SK-N-SH (cell line): ENCODE results near the gene ZNF136. TPM values are rescaled to one million over a fixed set of nuclear protein-coding genes. Genes with fewer than 3 reads are reported as not detected.
A peak's percentile ranks its signal among the peaks of the same experiment; 100 is the strongest.

Experiments used
- CTCF ChIA-PET: fragments of 300-600, 350-600 bp; formaldehyde crosslinking; extraction: SDS; loops from one replicate; lab custom pipeline; 2021; lab: Yijun Ruan, JAX
- POLR2A ChIA-PET: fragments of 350-600 bp; sonication (Branson Sonifier 250); formaldehyde crosslinking; extraction: SDS; loops from one replicate; lab custom pipeline; 2020; ENCODE audit warnings: antibody characterized with exemption, inconsistent platforms; lab: Yijun Ruan, JAX
- DNase-seq: peaks from one replicate; pipeline ENCODE4 v3.0.0; 2012
- H2AFZ ChIP-seq: fragments of 200-600 bp; sonication (generic); 2 replicates; pipeline ENCODE4 v1.8.1; 2016; ENCODE audit warnings: antibody characterized with exemption, mild to moderate bottlenecking, low read depth
- H3F3A ChIP-seq: fragments of 200-600 bp; sonication (generic); replicated peaks from 2 replicates; pipeline ENCODE3; 2016; ENCODE audit warnings: antibody characterized with exemption, mild to moderate bottlenecking; ENCODE audit not compliant: insufficient read depth
- H3K27ac ChIP-seq, 2 experiments: fragments of 200-500 bp in 1 of 2; fragments of 200-600 bp in 1 of 2; sonication (Bioruptor generic) in 1 of 2; sonication (generic), shearing (Covaris generic) in 1 of 2; 2 replicates each; pipeline versions ENCODE4 v1.5.1 to v1.6.1; 2014 to 2016; ENCODE audit warnings: low read depth in 2 of 2, inconsistent platforms in 1 of 2, low read length in 1 of 2, mild to moderate bottlenecking in 1 of 2, mixed read lengths in 1 of 2
- H3K27me3 ChIP-seq: fragments of 200-600 bp; sonication (generic), shearing (Covaris generic); 2 replicates; pipeline ENCODE4 v1.6.1; 2016; ENCODE audit warnings: mixed run types; ENCODE audit not compliant: insufficient read depth
- H3K36me3 ChIP-seq, 2 experiments: fragments of 200-500 bp in 1 of 2; fragments of 200-600 bp in 1 of 2; sonication (Bioruptor generic) in 1 of 2; sonication (generic) in 1 of 2; replicated peaks in 1 of 2; 2 replicates each; pipeline versions ENCODE3 to v1.5.1; 2014 to 2016; ENCODE audit warnings: low read length in 1 of 2, mild to moderate bottlenecking in 1 of 2; ENCODE audit not compliant: insufficient read depth in 2 of 2, control insufficient read depth in 1 of 2
- H3K4me1 ChIP-seq, 2 experiments: fragments of 200-500 bp in 1 of 2; fragments of 200-600 bp in 1 of 2; sonication (Bioruptor generic) in 1 of 2; sonication (generic), shearing (Covaris generic) in 1 of 2; 2 replicates each; pipeline versions ENCODE4 v1.5.1 to v1.6.1; 2014 to 2016; ENCODE audit warnings: low read depth in 1 of 2, low read length in 1 of 2, mixed run types in 1 of 2; ENCODE audit not compliant: insufficient read depth in 2 of 2, control insufficient read depth in 1 of 2
- H3K4me2 ChIP-seq: fragments of 200-600 bp; sonication (generic), shearing (Covaris generic); 2 replicates; pipeline ENCODE4 v1.6.1; 2017; ENCODE audit warnings: mixed run types
- H3K4me3 ChIP-seq, 2 experiments: fragments of 200-500 bp in 1 of 2; fragments of 200-600 bp in 1 of 2; sonication (Bioruptor generic) in 1 of 2; sonication (generic), shearing (Covaris generic) in 1 of 2; 2 replicates each; pipeline versions ENCODE4 v1.5.1 to v1.8.1; 2014 to 2016; ENCODE audit warnings: low read depth in 2 of 2, inconsistent platforms in 1 of 2, low read length in 1 of 2, mild to moderate bottlenecking in 1 of 2, mixed read lengths in 1 of 2, moderate library complexity in 1 of 2
- H3K79me2 ChIP-seq: fragments of 200-600 bp; sonication (generic); 2 replicates; pipeline ENCODE4 v1.8.1; 2017; ENCODE audit warnings: mild to moderate bottlenecking; ENCODE audit not compliant: insufficient read depth
- H3K9ac ChIP-seq: fragments of 200-600 bp; sonication (generic); 2 replicates; pipeline ENCODE4 v1.6.1; 2017; ENCODE audit warnings: mixed run types
- H3K9me2 ChIP-seq: fragments of 200-600 bp; sonication (generic); 2 replicates; pipeline ENCODE4 v1.6.1; 2017; ENCODE audit warnings: mixed run types
- H3K9me3 ChIP-seq: fragments of 200-600 bp; sonication (generic); 2 replicates; pipeline ENCODE4 v1.6.1; 2017; ENCODE audit warnings: mixed run types, mild to moderate bottlenecking, moderate library complexity
- H4K20me1 ChIP-seq: fragments of 200-600 bp; sonication (generic); 2 replicates; pipeline ENCODE4 v1.6.1; 2017; ENCODE audit warnings: mild to moderate bottlenecking, mixed run types; ENCODE audit not compliant: insufficient read depth
- CHD2 ChIP-seq: fragments of 150-350 bp; IDR thresholded peaks from 2 replicates; pipeline ENCODE4 v1.6.1; 2018; ENCODE audit warnings: low read length; ENCODE audit not compliant: partially characterized antibody
- EZH2phosphoT487 ChIP-seq: fragments of 200-600 bp; sonication (generic); IDR thresholded peaks from 2 replicates; pipeline ENCODE4 v1.6.1; 2017; ENCODE audit warnings: low read depth, mixed run types, mild to moderate bottlenecking, antibody characterized with exemption, moderate library complexity, borderline replicate concordance
- GATA2 ChIP-seq: sonication (generic); formaldehyde crosslinking; IDR thresholded peaks from 2 replicates; pipeline ENCODE4 v1.5.0; 2020; ENCODE audit warnings: mild to moderate bottlenecking, missing genetic modification reagents
- RAD21 ChIP-seq: IDR thresholded peaks from 2 replicates; pipeline ENCODE4 v1.6.1; 2012; ENCODE audit warnings: mild to moderate bottlenecking, low read length
- YY1 ChIP-seq: IDR thresholded peaks from 2 replicates; pipeline ENCODE4 v1.4.0; 2012; ENCODE audit warnings: low read depth, mild to moderate bottlenecking
- WGBS: methylation state at CpG from one replicate; pipeline ENCODE4 v1.1.6; 2017; ENCODE audit warnings: low lambda C conversion rate; 5-methylcytosine and 5-hydroxymethylcytosine counted together
- polyA plus RNA-seq, 3 experiments: library from polyadenylated mRNA; depleted of rRNA; stranded (reverse); fragments of >200 nt; gene quantifications; 2 replicates each; pipeline ENCODE4 v1.2.3, GENCODE V29; 2012
- TF ChIP-seq, protein P1 (sequence below): fragments of 150-350 bp; IDR thresholded peaks from 2 replicates; pipeline ENCODE4 v1.6.1; 2016; ENCODE audit warnings: mild to moderate bottlenecking, low read depth, low read length
- TF ChIP-seq, protein P2 (sequence below): IDR thresholded peaks from 2 replicates; pipeline ENCODE4 v1.4.0; 2012; ENCODE audit warnings: low read depth, borderline replicate concordance

Gene ZNF136
- polyA plus RNA-seq, 1 of the 3 experiments (the other 2 are of a cell fraction), result 1.7 TPM

DNA sequence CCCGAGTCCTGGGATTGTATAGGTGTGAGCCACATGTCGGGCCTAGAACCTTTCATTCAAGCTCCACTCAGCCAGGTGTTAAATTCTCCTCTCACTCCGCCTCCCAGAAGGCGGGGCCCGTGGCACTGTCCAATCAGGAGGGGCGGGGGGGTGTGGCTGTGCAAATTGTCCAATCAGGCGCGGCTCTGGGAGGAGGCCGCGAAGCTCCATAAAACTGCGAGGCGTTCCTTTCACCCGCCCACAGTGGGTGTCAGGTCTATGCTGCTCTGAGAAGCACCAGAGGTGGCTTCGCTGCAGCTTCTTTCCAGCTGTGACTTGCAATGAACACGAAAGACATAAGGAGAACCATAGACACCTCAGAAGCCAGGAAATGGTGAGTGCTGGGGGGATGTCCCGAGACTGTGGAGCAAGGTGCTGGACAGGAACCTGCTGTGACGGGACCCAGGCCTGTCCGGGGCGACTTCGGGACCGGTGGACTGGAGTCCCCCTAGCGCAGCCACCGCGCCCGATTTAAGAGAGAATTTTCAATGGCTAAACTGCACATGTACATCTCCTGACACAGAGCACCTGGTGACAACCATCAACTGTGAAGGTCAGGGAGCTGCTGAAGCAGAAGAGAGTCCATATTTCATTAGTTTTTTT is 3.0 kb upstream of the ZNF136 start:
- Histone ChIP-seq H3K79me2 (peaks cover 39% of the 10 kb centered on the region), H2AFZ (no peak overlapping the region), H3K9ac (no peak overlapping the region), H3K4me1 (peaks cover 0 to 20% of the 10 kb centered on the region in 2 experiments; a peak in 2 of 4 replicates), H4K20me1 (0 out of 2 replicates have a peak, but pooled peaks cover 3% of the 10 kb centered on the region), H3K9me2 (no peaks in the 10 kb centered on the region), H3K27ac (no peak overlapping the region), H3K4me3 (no peak overlapping the region), H3F3A (peaks cover 14% of the 10 kb centered on the region), H3K4me2 (no peak overlapping the region), H3K36me3 (peaks cover 0 to 2% of the 10 kb centered on the region in 2 experiments), H3K27me3 (no peaks in the 10 kb centered on the region), H3K9me3 (no peaks in the 10 kb centered on the region)
- TF ChIP-seq, protein P1, sequence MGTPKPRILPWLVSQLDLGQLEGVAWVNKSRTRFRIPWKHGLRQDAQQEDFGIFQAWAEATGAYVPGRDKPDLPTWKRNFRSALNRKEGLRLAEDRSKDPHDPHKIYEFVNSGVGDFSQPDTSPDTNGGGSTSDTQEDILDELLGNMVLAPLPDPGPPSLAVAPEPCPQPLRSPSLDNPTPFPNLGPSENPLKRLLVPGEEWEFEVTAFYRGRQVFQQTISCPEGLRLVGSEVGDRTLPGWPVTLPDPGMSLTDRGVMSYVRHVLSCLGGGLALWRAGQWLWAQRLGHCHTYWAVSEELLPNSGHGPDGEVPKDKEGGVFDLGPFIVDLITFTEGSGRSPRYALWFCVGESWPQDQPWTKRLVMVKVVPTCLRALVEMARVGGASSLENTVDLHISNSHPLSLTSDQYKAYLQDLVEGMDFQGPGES, result no peak
- TF ChIP-seq CHD2 (no peak), YY1 (no peak), RAD21 (no peak), EZH2phosphoT487 (no peak), GATA2 (CRISPR knock-in tag) (no peak)
- 86% methylated on average over 18 of the region's 25 CpGs for WGBS
- DNase-seq, result peak; percentile 48
- CTCF ChIA-PET, result interaction anchor here (0.6 to 2.6 kb wide), 3 partner anchors 19 to 36 kb away, joined by 3 to 11 read pairs (median 4); partner anchors contain the start of gene ZNF20
- POLR2A ChIA-PET, result no interaction called here

DNA sequence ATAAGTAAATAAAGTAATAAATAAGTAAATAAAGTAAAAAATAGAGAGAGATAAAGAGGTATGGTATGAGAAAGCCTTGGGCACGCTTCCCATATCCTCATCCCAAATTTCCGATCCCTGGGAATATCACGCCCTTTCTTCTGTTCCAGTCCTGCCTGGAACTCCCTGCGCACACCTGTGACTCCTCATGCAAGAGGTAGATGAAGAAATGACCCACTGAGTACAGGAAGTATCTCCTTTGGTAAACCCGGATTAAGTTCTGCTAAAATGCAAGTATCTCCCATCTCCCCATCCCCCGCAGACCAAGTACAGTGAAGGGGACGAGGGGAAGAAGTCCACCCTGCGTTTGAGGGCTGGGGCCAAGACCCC is 399 bp upstream of the ZNF136 start:
- Histone ChIP-seq H3K9me3 (no peaks in the 10 kb centered on the region), H3K27me3 (no peaks in the 10 kb centered on the region), H3K36me3 (peaks cover 0 to 12% of the 10 kb centered on the region in 2 experiments), H3K4me3 (peak overlapping the region; percentile 91 to 98), H3K9ac (peak overlapping the region; percentile 96; the same call in 1 of the 2 replicates), H3K79me2 (peaks cover 44% of the 10 kb centered on the region), H3K4me2 (peak overlapping the region; percentile 87), H3K27ac (peak overlapping the region in 1 of 2 experiments; percentile 92; a peak in 1 of 4 replicates), H3K9me2 (no peaks in the 10 kb centered on the region), H2AFZ (peak overlapping the region; percentile 99), H3K4me1 (peaks cover 7 to 11% of the 10 kb centered on the region in 2 experiments; a peak in 2 of 4 replicates), H4K20me1 (0 out of 2 replicates have a peak, but pooled peaks cover 3% of the 10 kb centered on the region), H3F3A (peaks cover 14% of the 10 kb centered on the region)
- ChIA-PET POLR2A (interaction anchor here (0.7 to 1.6 kb wide), 4 partner anchors 127 to 278 kb away, joined by 3 to 7 read pairs (median 4); partner anchors contain the start of genes ZNF433, ZNF443 and ZNF563), CTCF (interaction anchor here (0.6 to 2.6 kb wide), 3 partner anchors 10 to 22 kb away, joined by 3 to 11 read pairs (median 4); partner anchors contain the start of gene ZNF20)
- TF ChIP-seq, protein P2, sequence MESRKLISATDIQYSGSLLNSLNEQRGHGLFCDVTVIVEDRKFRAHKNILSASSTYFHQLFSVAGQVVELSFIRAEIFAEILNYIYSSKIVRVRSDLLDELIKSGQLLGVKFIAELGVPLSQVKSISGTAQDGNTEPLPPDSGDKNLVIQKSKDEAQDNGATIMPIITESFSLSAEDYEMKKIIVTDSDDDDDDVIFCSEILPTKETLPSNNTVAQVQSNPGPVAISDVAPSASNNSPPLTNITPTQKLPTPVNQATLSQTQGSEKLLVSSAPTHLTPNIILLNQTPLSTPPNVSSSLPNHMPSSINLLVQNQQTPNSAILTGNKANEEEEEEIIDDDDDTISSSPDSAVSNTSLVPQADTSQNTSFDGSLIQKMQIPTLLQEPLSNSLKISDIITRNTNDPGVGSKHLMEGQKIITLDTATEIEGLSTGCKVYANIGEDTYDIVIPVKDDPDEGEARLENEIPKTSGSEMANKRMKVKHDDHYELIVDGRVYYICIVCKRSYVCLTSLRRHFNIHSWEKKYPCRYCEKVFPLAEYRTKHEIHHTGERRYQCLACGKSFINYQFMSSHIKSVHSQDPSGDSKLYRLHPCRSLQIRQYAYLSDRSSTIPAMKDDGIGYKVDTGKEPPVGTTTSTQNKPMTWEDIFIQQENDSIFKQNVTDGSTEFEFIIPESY, result no peak
- DNase-seq, result no peak
- 5% methylated on average over 8 of the region's 8 CpGs for WGBS
